K562 (cell line): ENCODE data around the gene PIK3AP1. TPM values are rescaled to one million over a fixed set of nuclear protein-coding genes. Genes with fewer than 3 reads are reported as not detected.

Source experiments
- ATAC-seq: fragments of 200-7000 bp; cut with Tn5 transposase; 3 replicates; pipeline ENCODE4 v1.9.1; 2020; ENCODE audit warnings: moderate library complexity
- BruUV-seq: library from RNA; stranded (reverse); fragments of 400-500 nt; replicated peaks from 2 replicates; lab custom pipeline; 2021; lab: Mats Ljungman, UMichigan
- CTCF ChIA-PET: fragments of 300-600 bp; formaldehyde crosslinking; extraction: SDS; loops from one replicate; lab custom pipeline; 2021; ENCODE audit warnings: low intra/inter-chr PET ratio; lab: Yijun Ruan, JAX
- POLR2A ChIA-PET: fragments of 300-600, 350-650 bp; sonication (Branson Sonifier 250); formaldehyde crosslinking; extraction: SDS; loops from one replicate; lab custom pipeline; 2021; ENCODE audit warnings: antibody characterized with exemption, inconsistent platforms; lab: Yijun Ruan, JAX
- DNase-seq, 4 experiments: peaks; one replicate each; pipeline versions ENCODE4 v3.0.0 to v3.0.0-alpha.2; 2011 to 2018; ENCODE audit warnings: low spot score in 3 of 4, mixed read lengths in 3 of 4; ENCODE audit errors: extremely low read depth in 1 of 4
- FAIRE-seq: peaks from 2 replicates; lab custom pipeline; 2011; peaks lifted over from hg19 to GRCh38; lab: Jason Lieb, UNC
- H2AFZ ChIP-seq: 2 replicates; pipeline ENCODE4 v1.6.0; 2011; ENCODE audit warnings: low read depth, low read length, control low read depth, inconsistent platforms
- H3K27ac ChIP-seq: fragments of 200-600 bp; 3 replicates; pipeline ENCODE4 v1.8.0; 2011; ENCODE audit warnings: low read depth, mild to moderate bottlenecking, control low read depth, inconsistent platforms, low read length, moderate library complexity, mixed read lengths; ENCODE audit errors: extremely low read depth
- H3K27me3 ChIP-seq, 2 experiments: fragments of 300-600 bp in 1 of 2; 2 replicates in 1 of 2; 3 replicates in 1 of 2; pipeline versions ENCODE4 v1.6.0 to v1.8.0; 2011; ENCODE audit warnings: inconsistent platforms in 2 of 2, low read length in 2 of 2, mild to moderate bottlenecking in 1 of 2, mixed read lengths in 1 of 2, moderate library complexity in 1 of 2; ENCODE audit not compliant: control insufficient read depth in 2 of 2, insufficient read depth in 2 of 2
- H3K36me3 ChIP-seq: fragments of 300-600 bp; 3 replicates; pipeline ENCODE4 v1.8.0; 2011; ENCODE audit warnings: mild to moderate bottlenecking, low read length, inconsistent platforms; ENCODE audit not compliant: control insufficient read depth, insufficient read depth
- H3K4me1 ChIP-seq, 2 experiments: fragments of 200-600 bp in 1 of 2; replicated peaks in 1 of 2; 2 replicates in 1 of 2; 3 replicates in 1 of 2; pipeline versions ENCODE4 v1.5.1 to v1.8.0; 2011; ENCODE audit warnings: inconsistent platforms in 2 of 2, low read length in 2 of 2, mild to moderate bottlenecking in 1 of 2, mixed read lengths in 1 of 2, moderate library complexity in 1 of 2; ENCODE audit not compliant: control insufficient read depth in 2 of 2, insufficient read depth in 2 of 2
- H3K4me2 ChIP-seq: 2 replicates; pipeline ENCODE4 v1.6.1; 2011; ENCODE audit warnings: low read length, control low read depth, inconsistent platforms, mixed read lengths; ENCODE audit not compliant: insufficient read depth
- H3K4me3 ChIP-seq: fragments of 200-600 bp; sonication (generic), shearing (Covaris generic); 2 replicates; pipeline ENCODE4 v1.5.1; 2016; ENCODE audit warnings: control low read depth, inconsistent platforms
- H3K79me2 ChIP-seq: fragments of 200-600 bp; 3 replicates; pipeline ENCODE4 v1.8.0; 2011; ENCODE audit warnings: low read length, inconsistent platforms; ENCODE audit not compliant: control insufficient read depth, insufficient read depth
- H3K9ac ChIP-seq, 2 experiments: 2 replicates each; pipeline versions ENCODE4 v1.6.0 to v1.6.1; 2011; ENCODE audit warnings: low read depth in 2 of 2, low read length in 2 of 2, control low read depth in 1 of 2, inconsistent platforms in 1 of 2, mild to moderate bottlenecking in 1 of 2, mixed read lengths in 1 of 2; ENCODE audit not compliant: insufficient read depth in 1 of 2
- H3K9me1 ChIP-seq: one replicate; pipeline ENCODE4 v1.6.0; 2011; ENCODE audit warnings: inconsistent platforms, mild to moderate bottlenecking, low read length, moderate library complexity; ENCODE audit not compliant: control insufficient read depth, insufficient read depth
- H3K9me3 ChIP-seq: replicated peaks from 2 replicates; pipeline ENCODE4 v1.5.1; 2011; ENCODE audit warnings: low read depth, low read length, inconsistent platforms; ENCODE audit not compliant: control insufficient read depth, insufficient read depth
- H4K20me1 ChIP-seq: replicated peaks from 2 replicates; pipeline ENCODE4 v1.6.1; 2011; ENCODE audit warnings: low read length, inconsistent platforms, mixed read lengths; ENCODE audit not compliant: control insufficient read depth, insufficient read depth
- C11orf30 ChIP-seq: fragments of 450-650 bp; IDR thresholded peaks from 2 replicates; pipeline ENCODE4 v1.6.1; 2016; ENCODE audit warnings: low read depth, mild to moderate bottlenecking
- GTF2A2 ChIP-seq: IDR thresholded peaks from 2 replicates; pipeline ENCODE4 v1.6.1; 2016; ENCODE audit warnings: mild to moderate bottlenecking, missing genetic modification characterization, missing compliant biosample characterization
- HDGF ChIP-seq: fragments of 450-650 bp; IDR thresholded peaks from 2 replicates; pipeline ENCODE4 v1.6.1; 2016
- MEF2D ChIP-seq: conservative IDR thresholded peaks from 2 replicates; pipeline ENCODE4 v1.6.1; 2016; ENCODE audit warnings: low read depth, missing genetic modification characterization, missing compliant biosample characterization
- ZNF316 ChIP-seq: fragments of 450-650 bp; IDR thresholded peaks from 2 replicates; pipeline ENCODE4 v1.6.1; 2016
- WGBS: fragments of 100-300 bp; shearing (Covaris generic); methylation state at CpG from one replicate; pipeline ENCODE4 v1.1.6; 2016; ENCODE audit warnings: low coverage, mixed read lengths; ENCODE audit not compliant: insufficient coverage; ENCODE audit errors: missing lambda C conversion rate; 5-methylcytosine and 5-hydroxymethylcytosine counted together
- in situ Hi-C: fragments of 300-500 bp; cut with MboI; formaldehyde crosslinking; loops from 4 replicates; pipeline ENCODE4 v1.15.0; 2018; ENCODE audit warnings: inconsistent platforms, mixed read lengths
- intact Hi-C: fragments of 100-400 bp; cut with micrococcal nuclease; formaldehyde crosslinking; loops from 2 replicates; pipeline ENCODE4 v1.14.2; 2022
- polyA plus RNA-seq, 8 experiments: library from polyadenylated mRNA; depleted of rRNA in 4 of 8; stranded (reverse) in 5 of 8; unstranded in 3 of 8; fragments of >200 nt; fragmentation: Nextera tagmentation in 2 of 8; fragmentation: Illumina TruSeq in 1 of 8; extraction: Ambion mirVana in 2 of 8; extraction: Trizol in 1 of 8; gene quantifications; 2 replicates each; pipeline versions ENCODE4 v1.2.1 to v1.2.3, GENCODE V29; 2011 to 2014; ENCODE audit warnings: inconsistent platforms in 1 of 8, missing spikeins in 1 of 8
- total RNA-seq, 7 experiments: library from RNA; depleted of rRNA in 6 of 7; stranded (reverse); fragments of >200 nt in 6 of 7; fragmentation: Illumina TruSeq in 2 of 7; extraction: Trizol in 2 of 7; gene quantifications; 2 replicates each; pipeline versions ENCODE4 v1.2.1 to v1.2.3, GENCODE V29; 2011 to 2021; ENCODE audit warnings: low replicate concordance in 1 of 7
- TF ChIP-seq, protein P1 (sequence below), 2 experiments: IDR thresholded peaks in 1 of 2; conservative IDR thresholded peaks in 1 of 2; 2 replicates each; pipeline ENCODE4 v1.6.1; 2016; ENCODE audit warnings: low read depth in 2 of 2, mild to moderate bottlenecking in 1 of 2, missing compliant biosample characterization in 1 of 2, missing genetic modification characterization in 1 of 2, moderate library complexity in 1 of 2
- TF ChIP-seq, protein P2 (sequence below): fragments of 200-600 bp; sonication (generic); IDR thresholded peaks from one replicate; pipeline ENCODE4 v1.6.1; 2012; ENCODE audit warnings: mild to moderate bottlenecking, low read depth, low read length, inconsistent platforms

PIK3AP1 gene
- total and polyA plus RNA-seq, 9 of the 15 experiments (the other 6 are each of a cell fraction or from before 2014, with no cell fraction given), result 0.20 to 2.4 (median 1.4) TPM

DNA sequence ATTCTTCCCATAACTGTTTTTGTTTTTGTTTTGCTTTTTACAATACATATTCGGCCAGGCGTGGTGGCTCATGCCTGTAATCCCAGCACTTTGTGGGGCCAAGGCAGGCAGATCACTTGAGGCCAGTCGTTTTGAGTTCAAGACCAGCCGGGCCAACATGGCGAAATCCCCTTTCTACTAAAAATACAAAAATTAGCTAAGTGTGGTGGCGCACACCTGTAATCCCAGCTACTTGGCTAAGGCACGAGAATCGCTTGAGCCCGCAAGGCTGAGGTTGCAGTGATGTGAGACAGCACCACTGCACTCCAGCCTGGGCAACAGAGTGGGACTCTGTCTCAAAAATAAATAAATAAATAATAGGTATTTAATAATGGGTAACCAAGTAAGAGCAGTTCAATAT lies 135.8 kb downstream of the PIK3AP1 start (continued):
- TF ChIP-seq, protein P1, sequence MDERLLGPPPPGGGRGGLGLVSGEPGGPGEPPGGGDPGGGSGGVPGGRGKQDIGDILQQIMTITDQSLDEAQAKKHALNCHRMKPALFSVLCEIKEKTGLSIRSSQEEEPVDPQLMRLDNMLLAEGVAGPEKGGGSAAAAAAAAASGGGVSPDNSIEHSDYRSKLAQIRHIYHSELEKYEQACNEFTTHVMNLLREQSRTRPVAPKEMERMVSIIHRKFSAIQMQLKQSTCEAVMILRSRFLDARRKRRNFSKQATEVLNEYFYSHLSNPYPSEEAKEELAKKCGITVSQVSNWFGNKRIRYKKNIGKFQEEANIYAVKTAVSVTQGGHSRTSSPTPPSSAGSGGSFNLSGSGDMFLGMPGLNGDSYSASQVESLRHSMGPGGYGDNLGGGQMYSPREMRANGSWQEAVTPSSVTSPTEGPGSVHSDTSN (CRISPR knock-in tag; IDR thresholded peaks at IDR 0.05; ENCODE audit: low read depth), result no peak
- TF ChIP-seq, protein P1 (tag; conservative IDR thresholded peaks at IDR 0.05; ENCODE audit: low read depth), result no peak
- TF ChIP-seq MEF2D (tag), result no peak

DNA sequence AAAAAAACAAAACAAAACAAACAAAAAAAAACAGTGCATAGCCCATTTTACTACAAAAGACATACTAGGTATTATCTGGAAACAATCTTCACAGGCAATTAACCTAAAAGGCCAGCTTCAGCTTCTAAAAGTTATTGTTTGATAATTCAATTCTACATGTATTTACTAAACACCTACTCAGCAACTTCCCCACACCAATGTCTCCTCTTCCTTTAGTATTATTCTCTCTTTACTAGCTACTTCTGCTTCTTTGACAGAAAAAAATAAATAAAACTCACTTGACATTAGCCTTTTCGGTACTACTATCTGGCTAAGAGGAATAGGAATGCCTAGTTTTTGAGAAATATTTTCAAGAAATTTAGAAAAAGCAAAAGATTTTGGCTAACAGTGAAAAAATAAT lies 136.3 kb downstream of the PIK3AP1 start:
- H3K9ac ChIP-seq, result no peak overlapping the region
- H3K9me3 ChIP-seq, result no peaks in the 10 kb centered on the region
- H2AFZ ChIP-seq, result no peak overlapping the region
- in situ Hi-C loops, result no loop called here
- BruUV-seq, result no TSS peak
- intact Hi-C loops, result no loop called here
- FAIRE-seq (no peak), DNase-seq (no peak), ATAC-seq (no peak)
- no peak overlapping the region for H3K4me2 ChIP-seq
- no peak overlapping the region for H3K27ac ChIP-seq
- H3K4me3 ChIP-seq, result no peak overlapping the region
- H3K79me2 ChIP-seq, result peaks cover 86% of the 10 kb centered on the region
- WGBS, result 50% methylated on average over 1 of the region's 1 CpG
- H3K36me3 ChIP-seq, result peaks cover 9% of the 10 kb centered on the region; the same call in 1 of the 3 replicates
- H3K4me1 ChIP-seq, result peaks cover 4 to 5% of the 10 kb centered on the region in 2 experiments; a peak in 4 of 5 replicates
- ChIA-PET CTCF (no interaction called here), POLR2A (interaction anchor here (0.6 kb wide), 1 partner anchor 56 kb away, joined by 3 read pairs; no protein-coding TSS in a partner anchor)
- H4K20me1 ChIP-seq, result 0 out of 2 replicates have a peak, but pooled peaks cover 7% of the 10 kb centered on the region
- no peaks in the 10 kb centered on the region for H3K27me3 ChIP-seq
- peaks cover 4% of the 10 kb centered on the region for H3K9me1 ChIP-seq
- TF ChIP-seq GTF2A2 (tag) (no peak), HDGF (no peak), C11orf30 (0 out of 2 replicates have a peak, but pooled peaks have one; percentile 18), ZNF316 (peak; percentile 63)
- TF ChIP-seq, protein P2, sequence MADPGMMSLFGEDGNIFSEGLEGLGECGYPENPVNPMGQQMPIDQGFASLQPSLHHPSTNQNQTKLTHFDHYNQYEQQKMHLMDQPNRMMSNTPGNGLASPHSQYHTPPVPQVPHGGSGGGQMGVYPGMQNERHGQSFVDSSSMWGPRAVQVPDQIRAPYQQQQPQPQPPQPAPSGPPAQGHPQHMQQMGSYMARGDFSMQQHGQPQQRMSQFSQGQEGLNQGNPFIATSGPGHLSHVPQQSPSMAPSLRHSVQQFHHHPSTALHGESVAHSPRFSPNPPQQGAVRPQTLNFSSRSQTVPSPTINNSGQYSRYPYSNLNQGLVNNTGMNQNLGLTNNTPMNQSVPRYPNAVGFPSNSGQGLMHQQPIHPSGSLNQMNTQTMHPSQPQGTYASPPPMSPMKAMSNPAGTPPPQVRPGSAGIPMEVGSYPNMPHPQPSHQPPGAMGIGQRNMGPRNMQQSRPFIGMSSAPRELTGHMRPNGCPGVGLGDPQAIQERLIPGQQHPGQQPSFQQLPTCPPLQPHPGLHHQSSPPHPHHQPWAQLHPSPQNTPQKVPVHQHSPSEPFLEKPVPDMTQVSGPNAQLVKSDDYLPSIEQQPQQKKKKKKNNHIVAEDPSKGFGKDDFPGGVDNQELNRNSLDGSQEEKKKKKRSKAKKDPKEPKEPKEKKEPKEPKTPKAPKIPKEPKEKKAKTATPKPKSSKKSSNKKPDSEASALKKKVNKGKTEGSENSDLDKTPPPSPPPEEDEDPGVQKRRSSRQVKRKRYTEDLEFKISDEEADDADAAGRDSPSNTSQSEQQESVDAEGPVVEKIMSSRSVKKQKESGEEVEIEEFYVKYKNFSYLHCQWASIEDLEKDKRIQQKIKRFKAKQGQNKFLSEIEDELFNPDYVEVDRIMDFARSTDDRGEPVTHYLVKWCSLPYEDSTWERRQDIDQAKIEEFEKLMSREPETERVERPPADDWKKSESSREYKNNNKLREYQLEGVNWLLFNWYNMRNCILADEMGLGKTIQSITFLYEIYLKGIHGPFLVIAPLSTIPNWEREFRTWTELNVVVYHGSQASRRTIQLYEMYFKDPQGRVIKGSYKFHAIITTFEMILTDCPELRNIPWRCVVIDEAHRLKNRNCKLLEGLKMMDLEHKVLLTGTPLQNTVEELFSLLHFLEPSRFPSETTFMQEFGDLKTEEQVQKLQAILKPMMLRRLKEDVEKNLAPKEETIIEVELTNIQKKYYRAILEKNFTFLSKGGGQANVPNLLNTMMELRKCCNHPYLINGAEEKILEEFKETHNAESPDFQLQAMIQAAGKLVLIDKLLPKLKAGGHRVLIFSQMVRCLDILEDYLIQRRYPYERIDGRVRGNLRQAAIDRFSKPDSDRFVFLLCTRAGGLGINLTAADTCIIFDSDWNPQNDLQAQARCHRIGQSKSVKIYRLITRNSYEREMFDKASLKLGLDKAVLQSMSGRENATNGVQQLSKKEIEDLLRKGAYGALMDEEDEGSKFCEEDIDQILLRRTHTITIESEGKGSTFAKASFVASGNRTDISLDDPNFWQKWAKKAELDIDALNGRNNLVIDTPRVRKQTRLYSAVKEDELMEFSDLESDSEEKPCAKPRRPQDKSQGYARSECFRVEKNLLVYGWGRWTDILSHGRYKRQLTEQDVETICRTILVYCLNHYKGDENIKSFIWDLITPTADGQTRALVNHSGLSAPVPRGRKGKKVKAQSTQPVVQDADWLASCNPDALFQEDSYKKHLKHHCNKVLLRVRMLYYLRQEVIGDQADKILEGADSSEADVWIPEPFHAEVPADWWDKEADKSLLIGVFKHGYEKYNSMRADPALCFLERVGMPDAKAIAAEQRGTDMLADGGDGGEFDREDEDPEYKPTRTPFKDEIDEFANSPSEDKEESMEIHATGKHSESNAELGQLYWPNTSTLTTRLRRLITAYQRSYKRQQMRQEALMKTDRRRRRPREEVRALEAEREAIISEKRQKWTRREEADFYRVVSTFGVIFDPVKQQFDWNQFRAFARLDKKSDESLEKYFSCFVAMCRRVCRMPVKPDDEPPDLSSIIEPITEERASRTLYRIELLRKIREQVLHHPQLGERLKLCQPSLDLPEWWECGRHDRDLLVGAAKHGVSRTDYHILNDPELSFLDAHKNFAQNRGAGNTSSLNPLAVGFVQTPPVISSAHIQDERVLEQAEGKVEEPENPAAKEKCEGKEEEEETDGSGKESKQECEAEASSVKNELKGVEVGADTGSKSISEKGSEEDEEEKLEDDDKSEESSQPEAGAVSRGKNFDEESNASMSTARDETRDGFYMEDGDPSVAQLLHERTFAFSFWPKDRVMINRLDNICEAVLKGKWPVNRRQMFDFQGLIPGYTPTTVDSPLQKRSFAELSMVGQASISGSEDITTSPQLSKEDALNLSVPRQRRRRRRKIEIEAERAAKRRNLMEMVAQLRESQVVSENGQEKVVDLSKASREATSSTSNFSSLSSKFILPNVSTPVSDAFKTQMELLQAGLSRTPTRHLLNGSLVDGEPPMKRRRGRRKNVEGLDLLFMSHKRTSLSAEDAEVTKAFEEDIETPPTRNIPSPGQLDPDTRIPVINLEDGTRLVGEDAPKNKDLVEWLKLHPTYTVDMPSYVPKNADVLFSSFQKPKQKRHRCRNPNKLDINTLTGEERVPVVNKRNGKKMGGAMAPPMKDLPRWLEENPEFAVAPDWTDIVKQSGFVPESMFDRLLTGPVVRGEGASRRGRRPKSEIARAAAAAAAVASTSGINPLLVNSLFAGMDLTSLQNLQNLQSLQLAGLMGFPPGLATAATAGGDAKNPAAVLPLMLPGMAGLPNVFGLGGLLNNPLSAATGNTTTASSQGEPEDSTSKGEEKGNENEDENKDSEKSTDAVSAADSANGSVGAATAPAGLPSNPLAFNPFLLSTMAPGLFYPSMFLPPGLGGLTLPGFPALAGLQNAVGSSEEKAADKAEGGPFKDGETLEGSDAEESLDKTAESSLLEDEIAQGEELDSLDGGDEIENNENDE, result no peak
